Lower leg skin (tissue), 4 donors: Measurements from ENCODE around the gene ZNF444. TPM values are rescaled to one million over a fixed set of nuclear protein-coding genes. Genes with fewer than 3 reads are reported as not detected.
"Not testable (repeated sequence)": the region's sequence is repeated elsewhere in the genome, so short reads cannot be mapped to it uniquely, and the experiment has no call there.

Source experiments
- DNase-seq, 2 donors: peaks; one replicate each; pipeline ENCODE4 v3.0.0-alpha.2; 2019; ENCODE audit warnings: low spot score in 2 of 2
- H3K4me3 ChIP-seq: fragments of 200-600 bp; sonication (generic); 2 replicates; pipeline ENCODE4 v1.5.1; 2017; ENCODE audit warnings: mild to moderate bottlenecking, low read depth; ENCODE audit not compliant: poor library complexity, severe bottlenecking
- CTCF ChIP-seq, 3 donors: fragments of 450-650 bp; IDR thresholded peaks; one replicate each; pipeline ENCODE4 v1.5.1; 2016; ENCODE audit warnings: antibody characterized with exemption in 3 of 3, mild to moderate bottlenecking in 3 of 3, moderate library complexity in 2 of 3
- POLR2A ChIP-seq, 2 donors: fragments of 450-650 bp; IDR thresholded peaks; one replicate each; pipeline ENCODE4 v1.6.1; 2016 to 2017; ENCODE audit warnings: antibody characterized with exemption in 2 of 2, mild to moderate bottlenecking in 1 of 2, moderate library complexity in 1 of 2
- WGBS, 2 donors: methylation state at CpG; one replicate each; pipeline ENCODE4 v1.1.5; 2018; 5-methylcytosine and 5-hydroxymethylcytosine counted together
- intact Hi-C: fragments of 100-400 bp; cut with DNase I; formaldehyde crosslinking; loops from one replicate; pipeline ENCODE4 v1.15.0; 2023; ENCODE audit warnings: low total_unique reads
- total RNA-seq, 4 donors: library from RNA; depleted of rRNA; stranded (reverse); fragments of >200 nt; gene quantifications; one replicate each; pipeline ENCODE4 v1.1.0, GENCODE V29; 2016

The ZNF444 gene
- total RNA-seq, 4 donors from 2014 or later, result 22.1 to 39.5 (median 30.6) TPM

- intact Hi-C loops, result no loop called here
- DNase-seq, result no peak
- TF ChIP-seq CTCF (IDR thresholded peaks at IDR 0.05), result no peak
- no peak for TF ChIP-seq POLR2A (IDR thresholded peaks at IDR 0.05)
- WGBS, 2 donors, result 61 to 75% methylated on average over 7 of the region's 7 CpGs
- no peak overlapping the region for H3K4me3 ChIP-seq
Measured at GRCh38 chr19:56199687-56200086, 58.6 kb downstream of the ZNF444 start.

- no peak within 1 kb of the TSS for H3K4me3 ChIP-seq
- DNase-seq, result no peak
- intact Hi-C loops, result no loop called here
- 64 to 66% methylated on average over 3 of the region's 3 CpGs for WGBS, 2 donors
- TF ChIP-seq CTCF (IDR thresholded peaks at IDR 0.05) (no peak), POLR2A (IDR thresholded peaks at IDR 0.05) (no peak)
Measured at GRCh38 chr19:56201973-56202372, 60.9 kb downstream of the ZNF444 start, which contains the start of gene ZSCAN5C. ZSCAN5C (plus strand) TSS chr19:56202273; CDS start chr19:56205914, 3,641 bp downstream.

- intact Hi-C loops, H3K4me3 ChIP-seq, DNase-seq: not testable (repeated sequence)
- WGBS, 2 donors, result 75% methylated on average over 5 of the region's 5 CpGs
Measured at GRCh38 chr19:56207581-56207980, 66.5 kb downstream of the ZNF444 start.

GRCh38 chr19:56209091-56209490 lies 68.0 kb downstream of the ZNF444 start:
- no peak overlapping the region for H3K4me3 ChIP-seq
- no peak for DNase-seq
- TF ChIP-seq CTCF (IDR thresholded peaks at IDR 0.05) (no peak), POLR2A (IDR thresholded peaks at IDR 0.05) (no peak)
- WGBS, 2 donors, result 72 to 84% methylated on average over 12 of the region's 12 CpGs
- intact Hi-C loops, result no loop called here

GRCh38 chr19:56210036-56210435 lies 68.9 kb downstream of the ZNF444 start:
- H3K4me3 ChIP-seq, intact Hi-C loops, DNase-seq: not testable (repeated sequence)
- WGBS, 2 donors, result 85 to 86% methylated on average over 9 of the region's 9 CpGs

Other genes starting within 250 kb of the ZNF444 start
- gene NLRP13, start 209.0 kb upstream of the ZNF444 start, total RNA-seq, result under 1 TPM in 1 of 4 donors, not detected in 3; 0.07 TPM
- not detected for gene NLRP8, start 193.5 kb upstream of the ZNF444 start, total RNA-seq
- gene NLRP5, start 154.5 kb upstream of the ZNF444 start, total RNA-seq, result not detected
- 10 to 100 TPM; 11.6 to 21.5 (median 19.9) TPM for gene ZNF787, start 20.0 kb upstream of the ZNF444 start, total RNA-seq
- not detected for gene GALP, start 34.7 kb downstream of the ZNF444 start, total RNA-seq
- gene ZSCAN5B, start 56.5 kb downstream of the ZNF444 start, total RNA-seq, result not detected
- not detected for gene ZSCAN5C, start 61.0 kb downstream of the ZNF444 start, total RNA-seq
- gene EDDM13, start 131.5 kb downstream of the ZNF444 start, total RNA-seq, result 1 to 10 TPM in 3 of 4 donors, not detected in 1; 1.8 to 7.0 (median 5.7) TPM
- gene ZSCAN5A, start 173.6 kb downstream of the ZNF444 start, total RNA-seq, result 1 to 10 TPM; 2.4 to 7.6 (median 4.9) TPM